Astrocyte (in vitro differentiated cells and primary cell): Measurements from ENCODE around the gene HMOX2. TPM values are rescaled to one million over a fixed set of nuclear protein-coding genes. Genes with fewer than 3 reads are reported as not detected.

Experiments used
- DNase-seq: peaks from one replicate; pipeline ENCODE4 v3.0.0-alpha.2; 2010; ENCODE audit warnings: low read depth
- FAIRE-seq: peaks from 2 replicates; lab custom pipeline; 2011; peaks lifted over from hg19 to GRCh38; lab: Jason Lieb, UNC
- H2AFZ ChIP-seq: 2 replicates; pipeline ENCODE4 v1.6.0; 2012; ENCODE audit warnings: low read depth, low read length, inconsistent platforms
- H3K27ac ChIP-seq: 2 replicates; pipeline ENCODE4 v1.5.1; 2011; ENCODE audit warnings: low read depth, low read length, inconsistent platforms
- H3K27me3 ChIP-seq: 2 replicates; pipeline ENCODE4 v1.6.0; 2011; ENCODE audit warnings: low read length, inconsistent platforms; ENCODE audit not compliant: insufficient read depth
- H3K36me3 ChIP-seq: 2 replicates; pipeline ENCODE4 v1.5.1; 2011; ENCODE audit warnings: low read length, inconsistent platforms; ENCODE audit not compliant: insufficient read depth
- H3K4me1 ChIP-seq: 2 replicates; pipeline ENCODE4 v1.5.1; 2011; ENCODE audit warnings: low read length, inconsistent platforms; ENCODE audit not compliant: insufficient read depth
- H3K4me2 ChIP-seq: 2 replicates; pipeline ENCODE4 v1.6.0; 2012; ENCODE audit warnings: low read length, inconsistent platforms
- H3K4me3 ChIP-seq: 2 replicates; pipeline ENCODE4 v1.5.1; 2011; ENCODE audit warnings: low read depth, mild to moderate bottlenecking, low read length, inconsistent platforms; ENCODE audit not compliant: insufficient read depth
- H3K79me2 ChIP-seq: 2 replicates; pipeline ENCODE4 v1.6.0; 2012; ENCODE audit warnings: mild to moderate bottlenecking, low read length, inconsistent platforms; ENCODE audit not compliant: insufficient read depth
- H3K9ac ChIP-seq: 2 replicates; pipeline ENCODE4 v1.6.0; 2012; ENCODE audit warnings: mild to moderate bottlenecking, low read length, inconsistent platforms
- H3K9me3 ChIP-seq: 2 replicates; pipeline ENCODE4 v1.5.1; 2012; ENCODE audit warnings: low read depth, mild to moderate bottlenecking, low read length, inconsistent platforms; ENCODE audit not compliant: insufficient read depth
- H4K20me1 ChIP-seq: 2 replicates; pipeline ENCODE4 v1.6.0; 2012; ENCODE audit warnings: low read length, inconsistent platforms; ENCODE audit not compliant: insufficient read depth
- H3K27ac Mint-ChIP-seq: one replicate; pipeline ENCODE4 v1.8.0; 2021; ENCODE audit warnings: mild to moderate bottlenecking, mixed read lengths; ENCODE audit not compliant: unreplicated experiment
- H3K27me3 Mint-ChIP-seq: one replicate; pipeline ENCODE4 v1.8.0; 2021; ENCODE audit warnings: low read depth, mixed read lengths; ENCODE audit not compliant: unreplicated experiment
- H3K36me3 Mint-ChIP-seq: one replicate; pipeline ENCODE4 v1.8.0; 2021; ENCODE audit warnings: low read depth, mixed read lengths; ENCODE audit not compliant: unreplicated experiment
- H3K4me1 Mint-ChIP-seq: one replicate; pipeline ENCODE4 v1.8.0; 2021; ENCODE audit warnings: low read depth, mixed read lengths; ENCODE audit not compliant: unreplicated experiment
- H3K4me3 Mint-ChIP-seq: one replicate; pipeline ENCODE4 v1.8.0; 2021; ENCODE audit warnings: mild to moderate bottlenecking, moderate library complexity, mixed read lengths; ENCODE audit not compliant: unreplicated experiment
- H3K9me3 Mint-ChIP-seq: one replicate; pipeline ENCODE4 v1.8.0; 2021; ENCODE audit warnings: mild to moderate bottlenecking, mixed read lengths; ENCODE audit not compliant: unreplicated experiment
- EZH2 ChIP-seq: IDR thresholded peaks from 2 replicates; pipeline ENCODE4 v1.6.1; 2012; ENCODE audit warnings: mild to moderate bottlenecking, low read length, inconsistent platforms; ENCODE audit not compliant: insufficient read depth
- total RNA-seq: library from RNA; stranded (reverse); gene quantifications from 2 replicates; pipeline ENCODE4 v1.2.1, GENCODE V29; 2021
- TF ChIP-seq, protein P1 (sequence below): IDR thresholded peaks from 2 replicates; pipeline ENCODE4 v1.5.1; 2011; ENCODE audit warnings: low read depth, mild to moderate bottlenecking, inconsistent platforms, low read length, moderate library complexity; ENCODE audit not compliant: insufficient read depth

Gene HMOX2
- total RNA-seq, 1 donor from 2014 or later = 64.9 TPM

GRCh38 chr16:4544473-4544872 lies 68.3 kb downstream of the HMOX2 start:
- FAIRE-seq (no peak), DNase-seq (no peak)
- no peak overlapping the region for H3K4me2 ChIP-seq
- H2AFZ ChIP-seq = no peak overlapping the region
- no peak overlapping the region for H3K9ac ChIP-seq
- H3K4me1 ChIP-seq = no peaks in the 10 kb centered on the region
- no peaks in the 10 kb centered on the region for H4K20me1 ChIP-seq
- H3K9me3 ChIP-seq = peaks cover under 1% of the 10 kb centered on the region
- no peak for TF ChIP-seq EZH2
- TF ChIP-seq, protein P1, sequence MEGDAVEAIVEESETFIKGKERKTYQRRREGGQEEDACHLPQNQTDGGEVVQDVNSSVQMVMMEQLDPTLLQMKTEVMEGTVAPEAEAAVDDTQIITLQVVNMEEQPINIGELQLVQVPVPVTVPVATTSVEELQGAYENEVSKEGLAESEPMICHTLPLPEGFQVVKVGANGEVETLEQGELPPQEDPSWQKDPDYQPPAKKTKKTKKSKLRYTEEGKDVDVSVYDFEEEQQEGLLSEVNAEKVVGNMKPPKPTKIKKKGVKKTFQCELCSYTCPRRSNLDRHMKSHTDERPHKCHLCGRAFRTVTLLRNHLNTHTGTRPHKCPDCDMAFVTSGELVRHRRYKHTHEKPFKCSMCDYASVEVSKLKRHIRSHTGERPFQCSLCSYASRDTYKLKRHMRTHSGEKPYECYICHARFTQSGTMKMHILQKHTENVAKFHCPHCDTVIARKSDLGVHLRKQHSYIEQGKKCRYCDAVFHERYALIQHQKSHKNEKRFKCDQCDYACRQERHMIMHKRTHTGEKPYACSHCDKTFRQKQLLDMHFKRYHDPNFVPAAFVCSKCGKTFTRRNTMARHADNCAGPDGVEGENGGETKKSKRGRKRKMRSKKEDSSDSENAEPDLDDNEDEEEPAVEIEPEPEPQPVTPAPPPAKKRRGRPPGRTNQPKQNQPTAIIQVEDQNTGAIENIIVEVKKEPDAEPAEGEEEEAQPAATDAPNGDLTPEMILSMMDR = no peak
- H3K36me3 ChIP-seq = no peaks in the 10 kb centered on the region
- Mint-ChIP-seq H3K4me1 (no peaks in the 10 kb centered on the region), H3K36me3 (peaks cover 3% of the 10 kb centered on the region), H3K27ac (no peak overlapping the region), H3K4me3 (no peak overlapping the region), H3K27me3 (peaks cover 10% of the 10 kb centered on the region), H3K9me3 (peaks cover 5% of the 10 kb centered on the region)
- no peak overlapping the region for H3K4me3 ChIP-seq
- no peak overlapping the region for H3K27ac ChIP-seq
- H3K79me2 ChIP-seq = no peaks in the 10 kb centered on the region
- H3K27me3 ChIP-seq = no peaks in the 10 kb centered on the region

- Histone ChIP-seq H3K4me1 (no peaks in the 10 kb centered on the region), H3K4me2 (no peak overlapping the region), H3K27me3 (peaks cover 8% of the 10 kb centered on the region), H2AFZ (no peak overlapping the region), H4K20me1 (no peaks in the 10 kb centered on the region), H3K79me2 (no peaks in the 10 kb centered on the region), H3K4me3 (no peak overlapping the region), H3K9ac (no peak overlapping the region), H3K36me3 (no peaks in the 10 kb centered on the region), H3K9me3 (no peaks in the 10 kb centered on the region), H3K27ac (no peak overlapping the region)
- Mint-ChIP-seq H3K4me3 (no peak overlapping the region), H3K36me3 (no peaks in the 10 kb centered on the region), H3K4me1 (no peaks in the 10 kb centered on the region), H3K27ac (no peak overlapping the region), H3K27me3 (peaks cover 23% of the 10 kb centered on the region), H3K9me3 (no peaks in the 10 kb centered on the region)
- FAIRE-seq (no peak), DNase-seq (no peak)
- TF ChIP-seq, protein P1 = no peak
- no peak for TF ChIP-seq EZH2
Measured at GRCh38 chr16:4548124-4548523, 71.9 kb downstream of the HMOX2 start.

GRCh38 chr16:4550591-4550990 lies 74.4 kb downstream of the HMOX2 start:
- Histone ChIP-seq H3K4me1 (no peaks in the 10 kb centered on the region), H3K27me3 (peaks cover 12% of the 10 kb centered on the region), H3K9me3 (no peaks in the 10 kb centered on the region), H4K20me1 (no peaks in the 10 kb centered on the region), H3K4me3 (no peak overlapping the region), H3K27ac (no peak overlapping the region), H3K4me2 (no peak overlapping the region), H2AFZ (no peak overlapping the region), H3K79me2 (no peaks in the 10 kb centered on the region), H3K36me3 (no peaks in the 10 kb centered on the region), H3K9ac (no peak overlapping the region)
- no peak for TF ChIP-seq EZH2
- TF ChIP-seq, protein P1 = no peak
- Mint-ChIP-seq H3K36me3 (no peaks in the 10 kb centered on the region), H3K4me3 (no peak overlapping the region), H3K9me3 (no peaks in the 10 kb centered on the region), H3K27me3 (peaks cover 24% of the 10 kb centered on the region), H3K27ac (no peak overlapping the region), H3K4me1 (no peaks in the 10 kb centered on the region)
- FAIRE-seq = no peak
- DNase-seq = no peak
